Astrocyte of the hippocampus (primary cell): ENCODE data around the gene CAPN7.
"Not testable (repeated sequence)": the region's sequence is repeated elsewhere in the genome, so short reads cannot be mapped to it uniquely, and the experiment has no call there.

Source experiments
- DNase-seq: peaks from one replicate; pipeline ENCODE4 v3.0.0; 2011; ENCODE audit warnings: low read depth, low spot score

Gene CAPN7

GRCh38 chr3:15205934-15206661, at the start of gene CAPN7:
CAPN7 (plus strand) TSS chr3:15206246; CDS start chr3:15206496, 250 bp downstream.
- peak; percentile 99 for DNase-seq

- no peak for DNase-seq
Observed at GRCh38 chr3:15157441-15157840, 48.6 kb upstream of the CAPN7 start.

- no peak for DNase-seq
Observed at GRCh38 chr3:15159501-15160136, 46.4 kb upstream of the CAPN7 start.

GRCh38 chr3:15160662-15161061, 45.4 kb upstream of the CAPN7 start:
- DNase-seq, result no peak

GRCh38 chr3:15161133-15161532, 44.9 kb upstream of the CAPN7 start:
- DNase-seq, result no peak

GRCh38 chr3:15163656-15164055, 42.4 kb upstream of the CAPN7 start:
- not testable (repeated sequence) for DNase-seq

GRCh38 chr3:15164340-15164739, 41.7 kb upstream of the CAPN7 start:
- no peak for DNase-seq

GRCh38 chr3:15165061-15165460, 41.0 kb upstream of the CAPN7 start:
- DNase-seq, result no peak

- DNase-seq, result not testable (repeated sequence)
Observed at GRCh38 chr3:15166391-15166790, 39.7 kb upstream of the CAPN7 start.

GRCh38 chr3:15171096-15171495, 35.0 kb upstream of the CAPN7 start:
- DNase-seq, result no peak

DNA sequence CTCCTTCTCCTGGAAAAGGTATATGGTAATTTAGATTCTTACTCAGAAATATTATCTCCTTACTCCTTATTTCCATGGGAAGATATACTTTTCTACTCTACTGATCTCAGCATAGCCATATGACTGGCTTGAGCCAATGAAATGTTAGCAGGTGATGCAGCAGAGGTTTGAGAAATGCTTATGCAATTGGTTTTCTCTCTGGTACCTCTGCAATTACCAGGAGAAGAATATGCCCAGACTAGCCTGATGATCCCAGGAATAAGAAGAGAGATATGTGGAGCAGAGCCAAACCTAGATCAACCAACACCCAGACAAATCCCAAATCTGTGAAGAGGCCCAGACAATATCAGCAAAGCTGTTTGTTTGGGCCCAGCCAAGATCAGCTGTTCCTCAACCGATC, 33.2 kb upstream of the CAPN7 start:
- DNase-seq, result no peak

- no peak for DNase-seq
Observed at GRCh38 chr3:15174953-15175352, 31.1 kb upstream of the CAPN7 start.

DNA sequence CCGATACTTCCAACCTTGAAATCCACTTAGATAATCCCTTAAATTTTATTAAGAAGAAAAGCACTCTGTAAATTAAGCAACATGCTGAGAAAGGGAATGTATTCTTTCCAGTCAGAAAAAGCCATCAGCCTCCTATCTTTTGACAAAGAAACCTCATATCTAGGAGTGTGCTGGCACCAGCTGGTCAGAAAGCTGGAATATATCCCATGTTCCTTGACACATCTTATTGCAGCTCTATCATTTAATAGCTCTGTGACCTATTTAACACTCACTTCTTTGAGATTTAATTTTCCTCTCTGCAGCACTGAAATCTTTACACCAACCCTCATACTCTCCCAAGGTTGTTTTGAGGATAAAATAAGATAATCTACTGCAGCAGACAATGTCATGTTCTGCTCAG, 30.4 kb upstream of the CAPN7 start:
- no peak for DNase-seq

- DNase-seq, result no peak
Observed at GRCh38 chr3:15180042-15180611, 25.9 kb upstream of the CAPN7 start.

DNA sequence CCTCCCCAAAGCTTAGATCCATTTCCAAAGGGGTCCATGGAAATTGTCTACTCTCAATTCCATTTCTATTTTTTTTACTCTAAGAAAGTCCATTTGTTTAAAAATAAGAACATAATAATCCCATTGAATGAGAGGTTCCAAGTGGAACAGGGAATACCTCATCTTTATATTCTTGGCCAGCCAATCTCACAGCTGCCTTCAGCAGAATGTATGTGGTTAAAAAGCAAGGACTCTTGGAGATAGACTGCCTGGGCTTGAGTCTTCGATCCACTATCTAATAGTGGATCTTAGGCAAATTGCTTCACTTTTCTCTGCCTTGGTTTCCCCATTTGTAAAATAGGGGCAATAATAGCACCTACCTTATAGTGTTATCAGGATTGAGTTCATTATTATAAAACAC, 24.5 kb upstream of the CAPN7 start:
- DNase-seq, result no peak

GRCh38 chr3:15181963-15182362, 24.1 kb upstream of the CAPN7 start:
- no peak for DNase-seq

DNA sequence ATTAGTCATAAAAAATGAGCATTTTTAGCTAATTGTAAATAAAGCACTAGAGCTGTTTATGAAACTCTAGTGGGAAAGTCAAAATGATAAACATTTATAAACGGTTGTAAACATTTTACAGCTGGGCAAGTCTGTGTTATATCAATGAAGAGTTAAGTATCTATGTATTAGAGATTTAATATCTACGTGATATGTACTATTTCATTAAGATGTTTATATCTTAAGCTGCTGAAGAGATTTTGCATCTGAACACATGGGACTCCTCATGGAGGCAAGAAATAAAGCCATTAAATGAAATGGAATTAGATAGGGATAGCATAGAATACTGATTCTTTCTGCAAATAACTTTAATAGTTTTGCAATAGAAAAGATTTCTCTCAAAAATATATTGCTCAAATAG, 23.0 kb upstream of the CAPN7 start:
- no peak for DNase-seq

- no peak for DNase-seq
Observed at GRCh38 chr3:15185404-15185803, 20.6 kb upstream of the CAPN7 start.

- DNase-seq, result no peak
Observed at GRCh38 chr3:15186101-15186476, 20.0 kb upstream of the CAPN7 start.

GRCh38 chr3:15186477-15187164, 19.4 kb upstream of the CAPN7 start:
- DNase-seq, result not testable (repeated sequence)

GRCh38 chr3:15197340-15198029, 8.6 kb upstream of the CAPN7 start:
- no peak for DNase-seq

DNA sequence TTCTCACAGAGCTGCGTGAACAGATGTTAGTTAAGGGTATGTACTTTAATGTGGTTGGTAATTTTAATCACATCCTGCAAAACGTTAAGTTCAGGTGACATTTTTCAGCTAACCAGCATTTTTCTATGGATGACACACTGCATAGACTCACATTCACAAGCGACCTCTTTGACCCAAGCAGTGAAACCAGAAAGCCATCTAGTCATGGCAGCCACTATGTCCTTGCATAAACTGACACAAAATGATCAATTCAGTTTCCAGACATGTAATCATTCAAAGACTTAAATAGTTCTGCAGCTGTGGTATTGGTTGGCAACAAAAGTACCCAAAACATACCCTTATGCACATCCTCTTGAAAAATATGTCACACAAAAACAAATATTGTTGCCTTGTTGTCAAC, 7.4 kb upstream of the CAPN7 start:
- DNase-seq, result no peak
